Heart right ventricle (tissue), 16 donors: ENCODE measurements around the gene DISP3. TPM values are rescaled to one million over a fixed set of nuclear protein-coding genes. Genes with fewer than 3 reads are reported as not detected.

ENCODE experiments used
- ATAC-seq, 8 donors: fragments of 200-7000 bp; cut with Tn5 transposase; one replicate each; pipeline ENCODE4 v1.9.1; 2020; ENCODE audit warnings: mild to moderate bottlenecking in 8 of 8, moderate library complexity in 8 of 8, moderate number of reproducible peaks in 1 of 8
- DNase-seq, 2 donors: peaks; one replicate each; pipeline ENCODE4 v3.0.0-alpha.2; 2020
- H3K27ac ChIP-seq, 10 donors: fragments of 200-600 bp; sonication (generic) in 2 of 10; one replicate each; pipeline versions ENCODE4 v1.5.0 to v1.8.0; 2020 to 2022; ENCODE audit warnings: mild to moderate bottlenecking in 3 of 10
- H3K27me3 ChIP-seq, 7 donors: fragments of 200-600 bp; one replicate each; pipeline ENCODE4 v1.8.0; 2021 to 2022; ENCODE audit warnings: mild to moderate bottlenecking in 2 of 7
- H3K36me3 ChIP-seq, 9 donors: fragments of 200-600 bp; sonication (generic) in 1 of 9; one replicate each; pipeline versions ENCODE4 v1.5.0 to v1.8.0; 2020 to 2022; ENCODE audit warnings: mild to moderate bottlenecking in 2 of 9
- H3K4me1 ChIP-seq, 9 donors: fragments of 200-600 bp; sonication (generic) in 1 of 9; one replicate each; pipeline versions ENCODE4 v1.5.0 to v1.8.0; 2020 to 2022; ENCODE audit warnings: mild to moderate bottlenecking in 4 of 9
- H3K4me3 ChIP-seq, 10 donors: fragments of 200-600 bp; sonication (generic) in 2 of 10; one replicate each; pipeline versions ENCODE4 v1.5.0 to v1.8.0; 2020 to 2022; ENCODE audit warnings: mild to moderate bottlenecking in 7 of 10, moderate library complexity in 2 of 10
- H3K9me3 ChIP-seq, 11 donors: fragments of 200-600 bp in 10 of 11; sonication (generic) in 2 of 11; one replicate each; pipeline versions ENCODE4 v1.5.0 to v1.8.0; 2013 to 2022; ENCODE audit warnings: mild to moderate bottlenecking in 2 of 11, control low read depth in 1 of 11, moderate library complexity in 1 of 11
- WGBS, 2 donors: extraction: QIAGEN DNeasy Blood & Tissue Kit; methylation state at CpG; one replicate each; pipeline ENCODE4 v1.1.7; 2013; ENCODE audit warnings: inconsistent platforms in 1 of 2; 5-methylcytosine and 5-hydroxymethylcytosine counted together
- intact Hi-C, 10 donors: fragments of 100-400 bp; cut with DNase I; formaldehyde crosslinking; loops; one replicate each; pipeline versions ENCODE4 v1.11.1 to v1.14.2; 2022
- polyA plus RNA-seq, 2 donors: library from polyadenylated mRNA; stranded (reverse); fragments of 200-250 nt; gene quantifications; one replicate each; pipeline ENCODE4 v1.2.3, GENCODE V29; 2013
- total RNA-seq, 10 donors: library from RNA; stranded (reverse); fragmentation: NEBNext Ultra II Directional in 3 of 10; extraction: Animal tissue kit (Norgen Biotek cat#: 25700) in 3 of 10; gene quantifications; one replicate each; pipeline versions ENCODE4 v1.2.1 to v1.2.4, GENCODE V29; 2021 to 2023
- TF ChIP-seq, protein P1 (sequence below), 9 donors: fragments of 200-600 bp; sonication (generic) in 2 of 9; IDR thresholded peaks; one replicate each; pipeline versions ENCODE4 v1.5.0 to v1.8.0; 2021 to 2022; ENCODE audit warnings: antibody characterized with exemption in 9 of 9, mild to moderate bottlenecking in 5 of 9, moderate library complexity in 1 of 9
- donor health status: Arrhythmogenic right ventricular cardiomyopathy.
- donor health status: ischemic (EF 13 %, LVEDD 7.1; RV severe dilation, severe dysfunction).
- donor health status: healthy with polysubstance abuse.
- donor health status: DM: no; HTN: yes; CAD: no.
- donor health status: DM: no; HTN: no; CAD: no.
- donor health status: ischemic (EF 25% LVEDD 6.9; RV normal size, moderate dysfunction).
- donor health status: ischemic (EF 25% LVEDD 5.7; RV mildly dilated, moderate dysfunction).
- donor health status: healthy.
- donor health status: DM: yes; HTN: yes; CAD: no.
- donor health status: Ischemic cardiomyopathy.
- donor health status: ischemic (EF 35%, LVEDD 5.7; RV mildly dilated, moderate dysfunction).
- donor health status: nonischemic (EF 11% LVEDD 7.7; RV severe dilation, severe dysfunction).
- donor health status: DM: yes; HTN: yes; CAD: no.
- donor health status: PGD.
- donor health status: ischemic (EF 29% LVEDD 5.4; RV normal size, mild dysfunction).
- donor health status: nonischemic (EF 23%, LVEDD 6.1; RV moderate dilation, normal function).

DISP3 gene
- total and polyA plus RNA-seq, 12 donors: 0.05 to 0.22 (median 0.13) TPM; not detected in 5

DNA sequence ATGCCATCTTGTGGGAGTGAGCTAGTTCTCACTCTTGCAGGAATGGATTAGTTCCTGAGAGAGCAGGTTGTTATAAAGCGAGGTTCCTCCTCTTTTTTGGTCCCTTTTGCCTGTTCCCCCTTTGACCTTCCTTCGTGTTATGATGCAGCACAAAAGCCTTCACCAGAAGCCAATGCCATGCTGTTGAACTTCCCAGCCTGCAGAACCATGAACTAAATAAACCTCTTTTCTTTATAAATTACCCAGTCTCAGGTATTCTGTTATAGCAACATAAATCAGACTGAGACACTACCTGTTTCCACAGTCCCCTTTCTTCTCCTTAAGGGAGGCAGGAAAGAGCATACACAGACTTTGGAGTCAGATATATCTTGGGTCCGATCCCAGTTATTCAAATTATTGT lies 25.6 kb downstream of the DISP3 start:
- WGBS, 2 donors: 74 to 85% methylated on average over 3 of the region's 3 CpGs
- Histone ChIP-seq H3K27me3 (peaks cover 0 to 34% (median 28%) of the 10 kb centered on the region in 7 donors), H3K9me3 (peaks cover 0 to 58% (median 34%) of the 10 kb centered on the region in 11 donors), H3K36me3 (no peaks in the 10 kb centered on the region), H3K27ac (no peak overlapping the region), H3K4me3 (no peak overlapping the region), H3K4me1 (no peaks in the 10 kb centered on the region)
- TF ChIP-seq, protein P1, sequence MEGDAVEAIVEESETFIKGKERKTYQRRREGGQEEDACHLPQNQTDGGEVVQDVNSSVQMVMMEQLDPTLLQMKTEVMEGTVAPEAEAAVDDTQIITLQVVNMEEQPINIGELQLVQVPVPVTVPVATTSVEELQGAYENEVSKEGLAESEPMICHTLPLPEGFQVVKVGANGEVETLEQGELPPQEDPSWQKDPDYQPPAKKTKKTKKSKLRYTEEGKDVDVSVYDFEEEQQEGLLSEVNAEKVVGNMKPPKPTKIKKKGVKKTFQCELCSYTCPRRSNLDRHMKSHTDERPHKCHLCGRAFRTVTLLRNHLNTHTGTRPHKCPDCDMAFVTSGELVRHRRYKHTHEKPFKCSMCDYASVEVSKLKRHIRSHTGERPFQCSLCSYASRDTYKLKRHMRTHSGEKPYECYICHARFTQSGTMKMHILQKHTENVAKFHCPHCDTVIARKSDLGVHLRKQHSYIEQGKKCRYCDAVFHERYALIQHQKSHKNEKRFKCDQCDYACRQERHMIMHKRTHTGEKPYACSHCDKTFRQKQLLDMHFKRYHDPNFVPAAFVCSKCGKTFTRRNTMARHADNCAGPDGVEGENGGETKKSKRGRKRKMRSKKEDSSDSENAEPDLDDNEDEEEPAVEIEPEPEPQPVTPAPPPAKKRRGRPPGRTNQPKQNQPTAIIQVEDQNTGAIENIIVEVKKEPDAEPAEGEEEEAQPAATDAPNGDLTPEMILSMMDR (IDR thresholded peaks at IDR 0.05): no peak
- DNase-seq: no peak
- intact Hi-C loops: no loop called here
- no peak for ATAC-seq

DNA sequence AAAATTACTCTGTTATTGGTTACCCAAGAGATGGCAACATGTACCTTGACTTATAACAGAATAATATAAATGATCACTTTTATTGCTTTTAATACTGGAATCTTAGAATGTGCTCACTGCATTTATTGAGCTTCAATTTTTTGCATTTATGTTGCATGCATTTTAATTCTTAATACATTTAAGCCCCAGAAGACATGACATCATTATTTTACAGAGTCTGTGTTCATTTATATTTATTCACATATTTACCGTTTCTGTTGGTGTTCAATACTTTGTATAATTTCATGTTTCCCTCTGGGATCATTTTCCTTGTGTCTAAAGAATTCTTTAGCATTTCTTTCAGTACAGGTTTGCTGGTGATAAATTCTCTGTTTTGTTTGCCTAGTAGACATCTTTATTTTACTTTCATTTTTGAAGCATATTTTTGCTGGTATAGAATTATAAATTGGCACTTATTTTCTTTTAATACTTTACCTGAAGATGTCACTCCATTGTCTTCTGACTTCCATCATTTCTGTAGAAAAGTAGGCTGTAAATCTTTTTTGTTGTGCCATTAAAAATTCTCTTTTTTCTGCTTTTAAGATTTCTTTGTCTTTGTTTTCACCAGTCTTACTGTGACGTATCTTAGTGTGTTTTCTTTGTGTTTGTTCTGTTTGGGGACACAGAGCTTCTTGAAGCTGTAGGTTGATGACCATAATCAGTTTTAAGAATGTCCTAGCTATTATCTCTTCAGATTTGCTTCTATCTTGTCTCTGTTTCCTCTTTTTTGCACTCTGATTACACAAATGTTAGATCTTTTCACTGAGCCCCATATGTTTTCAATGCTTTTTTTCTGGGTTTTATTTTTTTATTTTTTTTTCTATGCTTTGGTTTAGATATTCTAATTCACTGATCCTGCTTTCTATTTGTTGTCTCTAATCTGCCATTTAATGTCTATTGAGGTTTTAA lies 26.9 kb downstream of the DISP3 start:
- Histone ChIP-seq H3K36me3 (no peaks in the 10 kb centered on the region), H3K4me3 (no peak overlapping the region), H3K27me3 (peaks cover 0 to 21% (median 18%) of the 10 kb centered on the region in 7 donors), H3K9me3 (peaks cover 0 to 65% (median 34%) of the 10 kb centered on the region in 11 donors), H3K27ac (no peak overlapping the region), H3K4me1 (no peaks in the 10 kb centered on the region)
- DNase-seq (no peak), ATAC-seq (no peak)
- intact Hi-C loops: no loop called here
- TF ChIP-seq, protein P1 (IDR thresholded peaks at IDR 0.05): no peak
- WGBS, 2 donors: 78 to 84% methylated on average over 2 of the region's 2 CpGs

DNA sequence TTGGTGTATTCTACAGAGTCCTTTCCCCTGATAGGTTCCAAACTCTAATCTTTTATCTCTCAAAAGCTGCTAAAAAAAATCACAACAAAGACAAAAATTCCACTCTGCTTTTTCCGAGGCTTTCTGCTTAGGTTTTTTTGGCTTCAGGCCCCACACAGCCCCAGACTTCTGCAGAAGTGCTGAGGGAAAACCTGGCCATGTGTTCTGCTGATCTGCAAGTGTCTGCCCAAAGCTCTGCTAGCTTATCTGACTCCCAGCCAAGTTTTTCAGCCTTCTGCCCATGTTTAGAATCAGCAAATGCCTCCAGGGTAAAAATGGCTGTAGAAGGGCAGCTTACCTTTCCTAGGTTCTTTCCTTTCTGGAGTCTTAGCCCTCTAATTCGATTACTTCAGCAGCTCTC lies 28.4 kb downstream of the DISP3 start:
- no peak overlapping the region for H3K27ac ChIP-seq
- no peaks in the 10 kb centered on the region for H3K36me3 ChIP-seq
- intact Hi-C loops: no loop called here
- no peaks in the 10 kb centered on the region for H3K4me1 ChIP-seq
- DNase-seq (no peak), ATAC-seq (no peak)
- H3K27me3 ChIP-seq: peaks cover 0 to 7% (median 3%) of the 10 kb centered on the region in 7 donors
- H3K4me3 ChIP-seq: no peak overlapping the region
- TF ChIP-seq, protein P1 (IDR thresholded peaks at IDR 0.05): no peak
- peaks cover 0 to 74% (median 34%) of the 10 kb centered on the region in 11 donors for H3K9me3 ChIP-seq
- WGBS, 2 donors: 49 to 51% methylated on average over 2 of the region's 2 CpGs

DNA sequence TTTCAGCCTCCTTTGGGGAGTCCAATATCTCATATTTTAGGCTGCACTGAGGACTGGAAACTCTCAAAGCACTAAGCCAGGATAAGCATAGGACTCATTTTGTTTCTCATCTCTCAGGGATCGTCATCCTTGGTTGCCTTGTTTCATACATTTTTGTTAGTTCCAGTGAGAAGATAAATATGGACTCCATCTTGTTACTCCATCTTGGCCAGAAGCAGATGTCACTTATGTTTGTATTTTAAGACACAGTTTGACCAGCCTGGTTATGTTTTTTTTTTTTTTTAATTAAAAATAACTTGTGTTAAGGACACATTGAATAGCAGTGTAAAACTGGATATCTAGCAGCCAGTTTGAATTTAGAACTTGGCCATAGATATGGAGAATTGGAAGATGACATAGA lies 34.7 kb downstream of the DISP3 start:
- no peak for ATAC-seq
- intact Hi-C loops: no loop called here
- Histone ChIP-seq H3K36me3 (no peaks in the 10 kb centered on the region), H3K27ac (no peak overlapping the region), H3K4me1 (no peaks in the 10 kb centered on the region), H3K27me3 (peaks cover 0 to 6% (median 0%) of the 10 kb centered on the region in 7 donors), H3K4me3 (no peak overlapping the region), H3K9me3 (peaks cover 0 to 21% (median 0%) of the 10 kb centered on the region in 11 donors)
- DNase-seq: no peak
- TF ChIP-seq, protein P1 (IDR thresholded peaks at IDR 0.05): no peak
- WGBS, 2 donors: 96 to 100% methylated on average over 1 of the region's 1 CpG
